NCI-H2029 (cell line): ENCODE measurements around the gene PLPP3.

ENCODE experiments used
- DNase-seq: peaks from one replicate; lab custom pipeline; 2025; lab: John Stamatoyannopoulos, UW

PLPP3 gene

DNA sequence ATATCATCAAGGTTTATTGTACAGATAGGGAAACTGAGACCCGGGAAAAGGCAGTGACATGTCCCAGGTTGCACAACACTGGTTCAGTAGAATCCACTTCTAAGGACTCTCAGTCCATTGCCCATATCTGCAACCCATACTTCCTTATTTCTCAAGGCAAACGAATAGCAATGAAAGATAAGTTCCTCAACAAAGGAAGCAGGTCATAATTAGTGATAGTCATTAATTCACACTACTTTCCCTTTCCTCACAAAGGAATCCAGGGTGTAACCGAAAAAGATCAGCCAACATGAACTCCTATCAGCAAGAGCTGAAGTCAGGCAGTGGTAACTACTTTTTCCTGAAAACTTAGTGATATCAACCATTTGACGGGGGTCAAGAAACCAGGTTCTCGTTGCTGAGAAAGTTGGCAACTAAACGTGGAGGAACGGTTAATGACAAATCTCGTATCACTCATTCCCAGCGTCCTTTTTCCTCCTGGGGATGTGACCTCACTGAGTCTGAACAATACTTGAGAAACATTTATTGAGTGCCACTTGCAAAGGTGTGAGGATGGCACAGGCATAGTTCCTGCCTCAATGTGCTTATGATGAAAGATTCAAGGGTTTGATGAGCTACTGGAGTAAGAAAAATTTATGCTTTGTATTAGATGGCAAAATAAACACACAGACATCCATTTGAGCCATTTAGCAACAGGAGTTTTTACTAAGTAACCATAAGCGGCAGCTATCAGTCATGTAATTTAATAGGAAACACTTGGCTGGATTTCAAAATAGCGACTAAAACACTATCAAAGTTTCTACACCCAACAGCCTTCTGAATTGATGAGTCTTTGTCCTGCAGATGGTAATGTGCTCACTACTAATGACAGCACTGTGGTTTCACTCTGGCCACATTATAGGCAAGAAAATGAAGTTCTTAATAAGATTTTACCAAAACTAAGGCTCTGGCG, 82.3 kb downstream of the PLPP3 start:
- DNase-seq = no peak

DNA sequence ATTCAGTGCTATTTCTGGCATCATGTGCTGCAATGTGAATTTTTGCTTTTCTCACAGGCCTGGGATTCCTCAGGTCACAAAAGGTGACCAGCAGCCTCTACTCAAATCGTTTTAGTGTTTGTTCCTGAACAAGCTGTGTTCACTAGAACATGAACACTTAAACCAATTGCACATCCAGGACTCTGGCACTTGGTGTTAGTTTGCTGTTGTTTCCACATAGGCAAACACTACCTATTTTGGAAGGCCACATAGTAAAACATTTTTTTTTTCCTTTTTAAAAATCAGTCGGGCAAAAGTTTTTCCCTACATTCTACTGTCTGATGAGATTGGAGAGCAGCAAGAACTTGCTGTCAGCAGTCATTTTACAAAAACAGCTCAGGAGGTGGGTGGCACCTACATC, 83.2 kb downstream of the PLPP3 start:
- DNase-seq = no peak

- DNase-seq = no peak
Observed at GRCh38 chr1:56495538-56495937, 83.8 kb downstream of the PLPP3 start.

GRCh38 chr1:56494306-56494705, 85.1 kb downstream of the PLPP3 start:
- DNase-seq = no peak

DNA sequence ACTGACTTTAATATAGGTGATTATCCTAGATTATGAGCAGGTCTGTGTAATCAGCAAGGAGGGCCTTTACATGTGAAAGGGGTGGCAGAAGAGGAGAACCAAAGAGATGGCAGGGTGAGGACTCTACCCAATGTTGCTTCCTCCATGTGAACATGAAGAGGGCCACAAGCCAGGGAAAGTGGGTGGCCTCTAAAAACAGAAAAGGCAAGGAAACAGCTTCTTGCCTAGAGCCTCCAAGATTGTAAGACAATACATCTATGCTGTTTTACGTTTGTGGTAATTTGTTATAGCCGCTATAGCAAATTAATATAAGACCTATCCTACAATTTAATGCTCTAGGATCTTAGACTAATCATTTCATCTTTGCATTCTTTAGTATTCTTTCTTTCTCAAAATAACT, 85.5 kb downstream of the PLPP3 start:
- DNase-seq = no peak

DNA sequence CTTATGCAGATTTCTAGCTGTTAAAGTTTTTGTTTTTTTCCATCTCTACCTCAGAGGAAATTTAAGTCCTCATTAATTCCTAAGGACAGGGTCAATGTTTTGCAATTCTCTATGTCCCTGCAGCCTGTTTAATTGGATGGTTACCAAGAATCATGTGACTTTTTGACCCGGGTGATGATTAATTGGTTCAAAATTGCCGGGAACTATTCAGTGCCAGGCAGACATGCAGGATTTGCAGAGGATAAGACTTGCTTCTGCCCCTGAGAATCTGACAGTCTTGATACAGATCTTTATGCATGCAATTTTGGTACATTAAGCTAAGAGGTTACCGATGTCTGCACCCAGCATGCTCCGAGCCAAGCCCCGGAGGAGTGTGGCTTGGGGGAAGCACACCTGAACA, 87.9 kb downstream of the PLPP3 start:
- no peak for DNase-seq

- no peak for DNase-seq
Observed at GRCh38 chr1:56490619-56491018, 88.7 kb downstream of the PLPP3 start.

- no peak for DNase-seq
Observed at GRCh38 chr1:56489695-56490094, 89.7 kb downstream of the PLPP3 start.

DNA sequence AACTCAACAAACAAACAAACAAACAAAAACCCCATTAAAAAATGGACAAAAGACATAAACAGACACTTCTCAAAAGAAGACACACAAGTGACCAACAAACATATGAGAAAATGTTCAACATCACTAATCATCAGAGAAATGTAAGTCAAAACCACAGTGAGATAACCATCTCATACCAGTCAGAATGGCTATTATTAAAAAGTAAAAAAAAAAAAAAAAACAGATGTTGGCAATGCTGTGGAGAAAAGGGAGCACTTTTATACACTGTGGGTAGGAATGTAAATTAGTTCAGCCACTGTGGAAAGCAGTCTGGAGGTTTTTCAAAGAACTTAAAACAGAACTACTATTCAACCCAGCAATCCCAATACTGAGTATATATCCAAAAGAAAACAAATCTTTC, 94.7 kb downstream of the PLPP3 start:
- no peak for DNase-seq

- DNase-seq = no peak
Observed at GRCh38 chr1:56483104-56483503, 96.3 kb downstream of the PLPP3 start.

GRCh38 chr1:56482486-56482885, 96.9 kb downstream of the PLPP3 start:
- DNase-seq = no peak

DNA sequence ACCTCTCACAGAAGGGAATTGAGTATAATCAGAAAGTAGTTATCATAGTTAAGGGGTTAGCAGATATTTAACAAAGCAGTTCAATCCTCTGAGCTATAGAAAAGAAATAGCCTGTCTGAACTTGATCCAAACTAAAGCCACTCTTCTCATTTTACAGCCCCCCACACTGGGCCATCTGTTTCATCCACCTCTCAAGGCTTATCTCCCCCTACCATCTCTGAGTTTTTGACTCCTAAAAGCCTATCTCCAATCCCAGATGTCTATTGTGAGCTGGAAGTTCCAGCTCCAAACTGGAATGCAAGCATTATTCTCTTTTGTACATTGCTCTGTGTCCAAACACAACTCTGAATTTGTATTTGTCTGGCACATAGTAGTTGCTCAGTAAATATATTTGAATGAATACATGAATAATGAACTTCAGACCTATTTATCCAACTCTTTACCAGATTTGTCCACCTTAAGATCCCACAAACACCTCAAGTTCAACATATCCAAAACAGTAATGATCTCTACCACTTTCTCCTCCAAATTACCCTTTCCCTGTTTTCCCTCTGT, 98.1 kb downstream of the PLPP3 start:
- no peak for DNase-seq

GRCh38 chr1:56478734-56479133, 100.6 kb downstream of the PLPP3 start:
- no peak for DNase-seq

DNA sequence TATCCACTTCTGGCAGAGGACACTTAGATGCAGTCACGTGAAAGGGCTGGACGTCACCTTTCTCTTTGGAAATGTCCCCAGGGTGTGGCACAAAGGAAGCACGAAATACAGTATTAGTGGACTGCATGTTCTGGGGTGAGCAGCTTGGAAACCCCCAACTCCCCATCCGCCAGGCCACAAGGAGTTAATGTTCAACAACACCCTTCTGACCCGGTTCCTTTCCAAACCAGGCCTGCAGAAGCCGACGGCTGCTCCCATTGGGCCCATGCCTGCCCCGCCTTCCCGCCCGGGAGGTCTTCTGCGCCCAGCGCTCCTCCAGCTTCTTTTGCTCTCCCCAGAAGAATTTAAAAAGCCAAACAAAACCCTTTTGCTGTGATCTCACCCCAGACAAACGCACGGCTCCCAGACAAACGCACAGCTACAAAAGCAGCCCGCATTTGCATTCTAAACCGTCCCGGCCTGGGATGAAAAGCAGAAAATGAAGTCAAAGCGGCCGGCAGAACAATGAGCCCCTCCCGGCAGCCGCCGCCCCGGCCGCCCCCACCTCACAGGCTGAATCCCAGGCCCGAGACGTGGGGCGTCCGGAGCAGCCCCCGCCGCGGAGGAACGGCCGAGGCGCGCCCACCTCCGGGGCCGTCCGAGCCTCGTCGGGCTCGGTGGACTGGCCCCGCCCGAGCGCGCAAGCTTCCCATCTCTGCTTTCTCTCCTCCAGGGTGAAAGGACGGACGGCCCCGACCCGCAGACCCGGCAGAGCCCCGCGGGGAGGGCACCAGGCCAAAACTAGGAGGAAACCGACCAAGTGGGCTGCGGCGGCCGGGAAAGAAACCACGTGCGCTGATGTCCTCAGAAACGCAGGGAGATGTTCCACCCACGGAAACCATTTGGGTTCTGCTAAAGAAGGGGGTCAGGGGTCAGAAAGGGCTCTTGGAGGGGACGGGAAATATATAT, 101.9 kb downstream of the PLPP3 start:
- no peak for DNase-seq

GRCh38 chr1:56473582-56474270, 105.6 kb downstream of the PLPP3 start:
- DNase-seq = no peak

DNA sequence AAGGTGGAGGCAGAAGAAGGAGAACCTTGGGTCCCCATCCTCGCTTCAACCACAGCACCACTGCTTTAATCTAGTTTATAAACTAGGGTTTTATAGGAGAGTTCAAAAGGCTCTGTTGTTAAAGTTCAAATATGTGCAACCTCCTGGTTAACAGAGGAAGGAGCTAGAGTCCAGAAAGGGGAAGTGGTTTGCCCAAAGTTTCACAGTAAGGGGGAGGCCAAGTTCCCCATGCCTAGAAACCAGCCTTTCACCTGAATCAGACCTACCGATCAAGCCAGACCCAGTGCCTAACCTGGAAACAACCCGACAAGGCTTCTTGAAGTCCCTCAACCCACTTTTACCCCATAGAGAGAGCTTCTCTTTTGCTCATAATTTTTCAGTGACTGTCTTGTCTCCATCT, 106.5 kb downstream of the PLPP3 start:
- no peak for DNase-seq

GRCh38 chr1:56469640-56470371, 109.6 kb downstream of the PLPP3 start:
- DNase-seq = no peak

- no peak for DNase-seq
Observed at GRCh38 chr1:56468518-56468917, 110.8 kb downstream of the PLPP3 start.

- no peak for DNase-seq
Observed at GRCh38 chr1:56466538-56466937, 112.8 kb downstream of the PLPP3 start.

- DNase-seq = no peak
Observed at GRCh38 chr1:56464294-56464693, 115.1 kb downstream of the PLPP3 start.

GRCh38 chr1:56463376-56463775, 116.0 kb downstream of the PLPP3 start:
- DNase-seq = no peak
